ENCODE data around the gene ALG3.

DNA sequence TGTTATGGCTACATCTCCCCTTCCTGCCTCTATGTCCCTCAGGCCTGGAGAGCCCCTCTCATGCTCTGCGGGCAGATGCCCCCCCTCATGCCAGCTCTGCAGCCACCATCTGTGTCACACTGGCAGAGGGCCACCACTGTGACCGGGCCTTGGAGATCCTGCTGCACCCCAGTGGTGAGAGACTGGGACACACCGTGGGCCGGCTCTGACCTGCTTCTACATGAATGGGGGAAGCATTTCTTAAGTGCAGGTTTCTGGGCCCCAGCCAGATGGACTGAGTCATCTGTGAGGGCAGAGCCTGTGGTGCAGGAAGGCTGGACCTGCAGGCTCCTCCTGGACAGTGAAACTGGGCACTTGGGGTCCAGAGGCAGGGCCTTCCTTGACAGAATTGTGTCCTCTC lies 14.5 kb downstream of the ALG3 start:
- TF ChIP-seq CTCF (IDR thresholded peaks at IDR 0.05): no peak
- no peak for TF ChIP-seq POLR2A (IDR thresholded peaks at IDR 0.05)
- no peak for TF ChIP-seq EP300 (IDR thresholded peaks at IDR 0.05)
